ENCODE data around the gene SAPCD1.

Gene SAPCD1

DNA sequence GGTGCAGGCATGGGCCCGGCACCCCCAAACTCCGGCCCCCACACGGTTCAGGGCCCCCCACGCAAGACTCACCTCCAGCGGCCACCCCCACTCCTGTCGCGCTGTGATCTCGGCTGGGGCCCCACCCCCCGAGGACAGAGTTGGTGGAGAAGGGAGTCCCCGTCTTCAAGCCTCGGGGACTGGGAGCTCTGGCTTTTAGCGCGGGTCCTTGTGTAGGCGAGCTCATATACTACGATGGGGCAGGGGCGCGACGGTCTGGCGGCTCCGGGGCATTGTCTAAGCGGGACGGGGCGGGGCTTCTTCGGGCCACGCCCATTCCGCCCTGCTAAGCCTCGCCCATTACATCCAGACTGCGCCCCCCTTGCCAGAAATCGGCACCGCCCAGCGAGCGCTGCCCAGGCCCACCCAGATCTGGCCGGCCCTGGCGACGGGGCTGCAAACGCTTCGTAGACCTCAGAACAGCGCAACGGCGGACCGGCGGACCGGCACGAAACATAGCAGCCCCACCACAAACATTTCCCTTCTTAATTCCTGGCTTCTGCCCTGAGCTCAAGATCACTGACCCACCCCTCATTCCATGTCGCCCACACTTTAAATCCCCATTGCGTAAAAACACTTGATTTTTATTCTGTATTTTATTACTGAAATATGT, 32.4 kb upstream of the SAPCD1 start:
- peak in 1 of 2 experiments; percentile 49 for DNase-seq

DNA sequence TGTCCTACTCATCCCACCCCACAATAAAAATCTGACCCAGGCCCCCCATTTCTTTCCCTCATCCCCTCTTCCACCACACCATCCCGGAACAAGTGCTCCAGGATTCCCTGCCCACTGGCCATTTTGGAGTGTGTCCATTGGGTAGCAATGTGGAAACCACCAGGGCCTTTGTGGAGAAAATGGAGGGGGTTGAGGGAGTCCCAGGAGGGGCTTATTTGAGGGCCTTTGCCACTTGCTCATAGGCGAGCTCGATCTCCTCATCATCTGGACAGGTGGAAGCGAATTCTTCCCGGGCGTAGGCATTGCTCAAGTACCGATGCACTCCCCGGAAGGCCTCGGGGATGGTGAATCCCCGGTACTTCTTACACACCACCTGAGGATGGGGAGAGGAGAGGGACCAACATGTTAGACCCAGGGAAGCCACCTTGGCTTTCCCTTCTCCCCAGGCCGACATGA, 31.8 kb upstream of the SAPCD1 start:
- DNase-seq = no peak

DNA sequence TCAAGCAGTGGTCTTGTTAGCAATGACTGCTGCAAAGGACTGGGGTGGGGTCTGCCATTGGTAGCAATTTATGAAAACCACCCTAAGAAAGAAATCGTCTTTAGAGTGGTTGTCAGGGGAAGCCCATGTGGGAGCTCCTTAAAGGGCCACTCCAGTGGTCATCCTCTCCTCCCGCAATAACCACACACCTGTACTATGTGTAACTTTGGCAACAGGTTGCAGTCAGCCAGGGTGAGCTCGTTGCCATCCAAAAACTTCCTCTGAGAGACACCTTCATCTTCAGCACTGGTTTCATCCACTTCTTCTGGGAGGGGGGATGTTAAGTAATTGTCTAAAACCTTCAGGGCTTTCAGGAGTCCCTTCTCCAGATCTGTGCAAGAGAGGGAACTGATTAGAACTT, 30.4 kb upstream of the SAPCD1 start:
- DNase-seq = no peak

DNA sequence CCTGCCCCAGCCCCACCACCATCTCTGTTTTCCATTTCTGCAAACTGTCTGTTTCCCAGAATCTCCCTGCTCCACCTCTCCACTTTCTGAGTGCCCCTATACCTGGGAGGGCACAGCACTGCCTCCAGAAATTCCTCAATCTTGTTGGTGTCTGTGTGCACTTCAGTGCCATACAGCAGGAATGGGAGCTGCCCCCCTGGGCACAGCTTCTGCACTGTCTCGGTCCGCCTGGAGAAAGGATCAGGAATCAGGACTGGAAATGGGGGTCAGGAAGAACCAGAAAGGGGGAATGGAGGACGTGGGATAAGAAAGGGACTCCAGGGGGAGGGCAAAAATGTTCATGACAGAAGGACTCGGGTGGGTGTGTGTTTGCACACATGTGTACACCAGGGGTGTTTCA, 28.7 kb upstream of the SAPCD1 start:
- DNase-seq = no peak

DNA sequence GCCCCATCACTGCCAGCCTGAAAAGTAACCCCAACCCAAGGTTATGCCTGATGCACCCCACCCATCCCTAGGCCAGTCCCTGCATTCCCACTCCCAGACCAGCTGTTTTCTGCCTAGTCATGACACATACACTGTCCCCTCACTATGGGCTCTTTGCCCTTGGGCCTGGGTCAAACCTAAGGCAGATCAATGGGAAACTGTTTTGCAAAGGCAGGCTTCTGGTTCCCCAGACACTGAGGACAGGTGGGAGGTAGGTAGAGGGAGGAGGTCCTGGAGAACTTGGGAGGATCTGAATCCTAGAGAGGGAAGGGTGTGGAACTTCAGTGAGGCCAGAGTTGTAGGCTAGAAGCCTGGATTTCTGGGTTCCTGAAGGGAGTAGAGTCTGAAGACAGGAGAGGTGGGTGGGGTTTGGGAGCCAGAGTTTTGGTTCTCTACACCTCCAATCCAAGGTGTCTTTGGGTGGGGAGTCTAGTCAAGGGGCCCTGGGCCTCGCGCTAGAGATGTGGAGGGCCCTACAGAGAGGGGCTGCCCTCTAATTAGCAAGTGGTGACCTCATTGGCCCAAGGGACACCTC, 28.1 kb upstream of the SAPCD1 start:
- DNase-seq = no peak

DNA sequence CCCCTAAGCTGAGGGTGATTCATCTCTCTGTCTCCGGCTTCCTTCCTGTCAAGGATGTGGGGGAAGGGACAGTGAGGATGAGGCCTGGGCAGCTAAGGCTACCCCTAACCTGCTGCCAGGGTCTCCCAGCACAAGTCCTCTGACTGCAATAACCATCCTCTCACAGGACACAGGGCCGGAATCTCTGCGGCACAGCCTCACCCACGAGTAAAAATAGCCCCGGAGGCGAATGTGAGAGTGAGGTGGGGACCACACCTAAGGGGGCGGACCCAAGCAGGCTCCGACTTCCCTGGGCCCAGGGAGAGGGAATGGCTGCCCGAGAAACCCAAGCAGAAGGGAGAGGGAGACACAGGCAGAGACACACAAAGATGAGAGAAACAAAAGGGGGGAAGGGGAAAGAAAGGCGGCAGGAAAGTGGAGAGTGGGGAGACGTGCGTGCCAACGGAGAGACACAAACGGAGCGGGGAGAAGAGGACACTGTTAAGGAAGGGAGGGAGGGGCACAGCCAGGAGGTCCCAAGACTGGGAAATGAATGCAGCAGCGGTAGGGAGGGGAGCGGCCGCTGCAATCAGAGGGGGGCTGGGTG, 27.5 kb upstream of the SAPCD1 start:
- no peak for DNase-seq

DNA sequence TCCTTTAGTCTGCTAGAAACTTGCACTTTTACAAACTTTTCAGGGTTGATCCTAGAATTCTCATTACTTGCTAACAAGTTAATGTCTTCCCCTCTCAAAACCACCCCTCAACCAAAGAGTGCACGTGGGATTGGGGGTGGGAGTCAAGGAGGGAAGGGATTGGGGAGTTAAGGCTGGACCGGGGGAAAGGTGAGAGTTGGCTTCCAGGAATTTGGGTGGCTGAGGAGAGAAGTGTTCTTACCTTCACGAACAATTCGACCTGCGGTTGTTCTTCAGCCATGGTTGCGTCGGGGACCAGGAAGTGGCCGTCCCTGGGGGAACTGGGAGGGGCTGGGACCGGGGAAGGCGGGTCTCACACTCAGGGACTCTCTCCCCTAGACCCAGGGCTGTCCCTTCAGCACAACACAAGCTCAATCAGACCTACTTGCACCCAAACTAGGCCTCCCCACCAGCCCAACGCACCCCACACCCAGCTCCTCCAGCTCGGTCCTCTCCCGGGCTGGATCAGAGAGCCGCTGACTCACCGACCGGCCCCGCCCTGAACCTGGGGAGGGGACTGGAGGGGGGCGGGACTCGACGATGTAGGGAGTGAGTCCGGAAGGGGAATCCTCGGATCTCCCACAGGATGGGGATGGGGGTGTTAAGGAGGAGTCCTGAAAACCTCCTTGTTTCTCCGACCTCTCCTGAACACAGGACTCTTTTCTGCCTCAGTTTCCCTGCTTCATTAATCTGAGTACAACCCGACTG, 26.3 kb upstream of the SAPCD1 start, which contains the start of gene CLIC1:
CLIC1 (minus strand) TSS at position 510 of the 747 bp plus-strand sequence; CDS start at position 280, 230 bp downstream.
- DNase-seq = no peak

DNA sequence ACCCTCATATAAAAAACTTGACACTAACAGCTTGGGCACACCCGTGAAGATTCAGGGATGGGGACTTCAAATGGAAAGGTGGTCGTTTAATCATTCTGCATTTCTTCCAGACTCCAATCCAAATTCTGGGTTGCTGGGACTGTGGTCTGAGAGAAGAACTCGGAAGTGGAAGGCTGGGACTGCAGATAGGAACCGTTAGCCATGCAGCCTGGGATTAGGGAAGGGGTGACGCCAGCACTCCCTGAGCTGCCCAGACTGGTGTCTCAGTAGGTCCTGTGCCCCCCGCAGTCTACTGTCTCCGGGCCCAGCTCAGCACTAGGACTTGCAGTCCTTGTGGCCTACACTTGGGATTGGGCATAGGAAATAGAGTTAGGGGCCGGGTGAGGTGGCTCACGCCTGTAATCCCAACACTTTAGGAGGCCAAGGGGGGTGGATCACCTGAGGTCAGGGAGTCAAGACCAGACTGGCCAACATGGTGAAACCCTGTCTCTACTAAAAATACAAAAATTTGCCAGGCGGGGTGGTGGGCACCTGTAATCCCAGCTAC, 25.6 kb upstream of the SAPCD1 start:
- DNase-seq = no peak

DNA sequence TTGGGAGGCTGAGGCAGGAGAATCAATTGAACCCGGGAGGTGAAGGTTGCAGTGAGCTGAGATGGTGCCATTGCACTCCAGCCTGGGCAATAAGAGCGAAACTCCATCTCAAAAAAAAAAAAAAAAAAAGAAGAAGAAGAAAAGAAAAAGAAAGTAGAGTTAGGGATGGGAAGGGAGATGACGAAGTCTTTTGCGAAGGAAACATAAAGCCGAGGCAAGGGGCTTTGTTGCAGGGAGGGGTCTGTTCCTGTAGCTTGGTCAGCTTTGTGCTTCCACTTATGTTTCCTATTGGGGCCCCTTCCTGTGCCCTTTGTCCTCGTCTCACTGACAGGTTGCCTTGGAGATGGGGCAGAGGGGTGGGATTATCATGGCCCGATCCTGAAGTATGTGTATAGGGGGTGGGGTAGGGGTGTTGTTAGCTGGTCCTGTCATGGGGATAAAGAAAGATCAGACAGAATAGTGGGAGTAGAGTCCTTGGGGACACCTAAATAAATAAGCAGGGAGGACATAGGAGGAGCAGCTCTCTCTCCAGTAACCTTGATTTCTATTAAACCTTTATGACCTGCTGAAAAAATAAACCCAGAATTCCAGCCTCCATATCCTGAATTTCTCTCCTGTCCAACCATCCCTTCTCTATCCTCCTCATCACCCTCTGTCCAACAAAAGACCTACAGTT, 25.0 kb upstream of the SAPCD1 start:
- no peak for DNase-seq

DNA sequence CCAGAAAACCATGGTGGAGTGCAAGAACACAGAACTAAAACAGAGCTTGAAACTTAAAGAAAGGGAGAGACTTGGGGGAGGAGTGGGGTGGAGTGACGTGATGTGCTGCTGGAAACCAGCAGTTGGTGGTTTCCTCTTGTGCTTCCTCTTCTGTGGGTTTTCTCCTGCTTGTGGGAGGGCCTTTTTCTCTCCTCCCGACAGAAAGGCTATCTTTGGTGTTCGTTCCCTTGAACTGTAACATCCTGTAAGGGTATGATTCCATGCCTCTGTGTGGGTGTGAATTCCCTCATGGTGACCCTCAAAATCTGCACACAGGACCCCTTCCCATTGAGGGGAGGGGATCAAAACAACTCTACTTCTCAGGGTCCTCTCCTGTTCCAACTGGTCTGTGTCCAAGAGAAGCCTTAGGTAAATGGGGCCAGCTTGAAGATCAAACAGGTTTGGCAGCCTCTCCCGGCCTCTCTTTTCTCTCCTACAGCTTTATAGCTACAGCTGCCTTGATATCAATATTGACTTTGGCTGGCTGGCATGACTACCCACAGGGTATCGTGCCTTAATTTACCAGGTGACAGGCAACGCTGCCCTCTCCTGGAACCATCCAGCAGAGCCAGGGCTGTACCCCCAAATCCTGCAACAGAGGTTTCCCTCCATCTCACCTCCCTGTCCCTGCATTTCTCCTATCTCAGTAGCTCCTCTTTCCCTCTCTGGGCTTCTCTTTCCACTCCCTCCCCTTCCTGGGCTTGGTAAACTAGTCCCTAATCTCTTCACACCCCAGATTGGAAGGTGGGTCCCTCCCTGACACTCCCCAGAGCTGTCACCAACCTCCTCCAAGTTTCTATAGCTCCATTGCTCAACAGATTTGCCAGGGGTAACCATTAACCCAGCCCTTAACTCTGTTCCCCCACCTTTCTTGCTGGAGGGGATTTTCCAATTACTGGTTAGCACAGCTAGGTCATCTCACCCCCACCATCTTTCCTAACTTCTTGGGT, 24.2 kb upstream of the SAPCD1 start:
- no peak for DNase-seq

DNA sequence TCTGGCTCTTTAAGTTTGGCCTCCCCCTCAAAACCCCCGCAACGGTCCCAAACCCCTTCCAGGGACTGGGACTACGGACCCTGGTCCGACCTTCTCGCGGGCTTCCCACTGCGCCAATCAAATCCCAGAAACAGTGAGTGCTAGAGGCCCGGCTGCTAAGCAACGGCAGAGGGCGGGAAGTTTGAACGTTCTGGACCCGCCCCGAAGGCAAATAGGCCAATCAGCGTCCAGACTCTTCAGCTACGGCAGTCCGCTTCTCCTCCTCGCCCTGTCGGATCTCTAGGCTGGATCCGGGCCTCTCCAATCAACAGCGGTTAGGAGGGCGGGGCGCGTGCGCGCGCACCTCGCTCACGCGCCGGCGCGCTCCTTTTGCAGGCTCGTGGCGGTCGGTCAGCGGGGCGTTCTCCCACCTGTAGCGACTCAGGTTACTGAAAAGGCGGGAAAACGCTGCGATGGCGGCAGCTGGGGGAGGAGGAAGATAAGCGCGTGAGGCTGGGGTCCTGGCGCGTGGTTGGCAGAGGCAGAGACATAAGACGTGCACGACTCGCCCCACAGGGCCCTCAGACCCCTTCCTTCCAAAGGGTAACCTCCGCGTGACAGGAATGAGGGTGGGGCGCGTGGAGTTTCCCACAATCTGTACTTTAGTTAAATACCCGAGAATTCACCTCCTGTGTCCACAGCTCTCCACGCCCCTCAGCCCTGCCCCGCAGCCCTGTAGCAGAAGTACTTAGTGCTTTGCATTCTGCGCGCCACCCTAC, 22.6 kb upstream of the SAPCD1 start, which contains the start of gene MSH5:
MSH5 (plus strand) TSS at position 367 of the 758 bp plus-strand sequence. CDS start 462 bp downstream, outside the sequence.
- DNase-seq = peak; percentile 89 to 95

DNA sequence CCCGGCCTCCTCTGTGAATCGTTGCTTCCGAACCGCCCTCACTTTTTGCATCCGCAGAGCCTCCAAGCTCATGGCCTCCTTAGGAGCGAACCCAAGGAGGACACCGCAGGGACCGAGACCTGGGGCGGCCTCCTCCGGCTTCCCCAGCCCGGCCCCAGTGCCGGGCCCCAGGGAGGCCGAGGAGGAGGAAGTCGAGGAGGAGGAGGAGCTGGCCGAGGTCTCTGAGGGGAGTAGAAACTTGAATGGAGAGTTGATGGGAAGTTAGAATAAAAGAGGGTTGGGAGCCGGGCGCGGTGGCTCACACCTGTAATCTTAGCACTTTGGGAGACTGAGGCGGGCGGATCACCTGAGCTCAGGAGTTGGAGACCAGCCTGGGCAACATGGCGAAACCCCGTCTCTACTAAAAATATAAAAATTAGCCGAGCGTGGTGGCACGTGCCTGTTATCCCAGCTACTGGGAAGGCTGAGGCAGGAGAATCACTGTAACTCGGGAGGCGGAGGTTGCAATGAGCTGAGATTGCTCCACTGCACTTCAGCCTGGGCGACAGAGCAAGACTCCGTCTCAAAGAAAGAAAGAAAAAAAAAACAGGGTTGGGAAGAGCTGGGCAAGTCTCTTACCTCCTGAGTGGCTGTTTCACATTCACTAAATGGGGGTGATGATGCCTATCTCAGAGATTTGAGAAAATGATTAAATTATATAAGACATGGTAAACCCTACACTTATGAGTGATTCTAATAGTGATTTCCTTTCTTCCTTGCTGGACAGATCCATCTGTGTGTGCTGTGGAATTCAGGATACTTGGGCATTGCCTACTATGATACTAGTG, 21.8 kb upstream of the SAPCD1 start:
- no peak for DNase-seq

DNA sequence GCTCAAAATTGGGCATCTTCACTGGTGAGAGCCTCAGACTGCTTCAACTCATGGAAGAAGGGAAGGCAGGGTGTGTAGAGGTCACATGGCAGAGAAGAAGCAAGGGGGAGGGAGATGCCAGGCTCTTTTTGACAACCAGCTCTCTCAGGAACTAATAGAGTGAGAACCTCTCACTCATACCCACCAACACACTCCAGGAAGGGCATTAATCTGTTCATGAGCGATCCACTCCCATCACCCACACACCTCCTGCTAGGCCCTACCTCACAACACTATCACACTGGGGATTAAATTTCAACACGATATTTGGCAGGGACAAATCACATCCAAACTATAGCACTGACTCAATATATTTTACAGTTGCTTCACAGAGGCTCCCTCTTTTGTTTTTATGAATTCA, 20.6 kb upstream of the SAPCD1 start:
- no peak for DNase-seq

DNA sequence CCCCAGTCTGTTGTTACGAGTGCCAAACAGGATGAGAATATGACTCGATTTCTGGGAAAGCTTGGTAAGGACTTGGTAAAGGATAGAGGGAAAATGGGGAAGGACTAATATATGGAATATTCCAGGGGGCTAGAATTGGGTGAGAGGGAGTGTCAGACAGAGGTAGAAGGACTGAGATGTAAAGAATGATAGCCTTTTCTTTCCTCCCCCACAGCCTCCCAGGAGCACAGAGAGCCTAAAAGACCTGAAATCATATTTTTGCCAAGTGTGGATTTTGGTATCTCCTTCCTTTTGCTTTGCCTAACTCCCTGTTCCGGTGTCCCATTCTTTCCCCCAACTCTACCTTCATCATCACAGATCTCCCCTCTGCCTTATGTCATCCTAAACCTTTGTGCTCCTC, 19.6 kb upstream of the SAPCD1 start:
- no peak for DNase-seq

DNA sequence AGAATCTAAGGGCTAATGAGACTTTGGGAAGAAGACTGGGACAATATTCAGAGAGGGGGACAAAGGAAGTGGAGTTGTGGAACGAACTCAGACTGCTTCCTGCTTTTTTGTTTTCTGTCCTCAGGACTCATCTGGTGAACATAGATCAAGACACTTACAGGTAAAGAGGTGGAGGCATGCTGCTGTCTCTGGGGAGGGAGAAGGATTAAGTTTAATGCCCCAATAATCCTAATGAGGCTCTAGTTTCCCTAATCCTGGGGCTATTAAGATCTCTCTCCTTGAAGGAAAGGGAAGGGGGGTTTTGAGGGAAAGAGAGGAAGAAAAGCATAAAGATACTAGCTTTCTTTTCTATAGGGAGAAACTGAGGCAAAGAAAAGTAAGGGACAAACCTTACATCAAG, 18.0 kb upstream of the SAPCD1 start:
- DNase-seq = peak in 1 of 2 experiments; percentile 57

DNA sequence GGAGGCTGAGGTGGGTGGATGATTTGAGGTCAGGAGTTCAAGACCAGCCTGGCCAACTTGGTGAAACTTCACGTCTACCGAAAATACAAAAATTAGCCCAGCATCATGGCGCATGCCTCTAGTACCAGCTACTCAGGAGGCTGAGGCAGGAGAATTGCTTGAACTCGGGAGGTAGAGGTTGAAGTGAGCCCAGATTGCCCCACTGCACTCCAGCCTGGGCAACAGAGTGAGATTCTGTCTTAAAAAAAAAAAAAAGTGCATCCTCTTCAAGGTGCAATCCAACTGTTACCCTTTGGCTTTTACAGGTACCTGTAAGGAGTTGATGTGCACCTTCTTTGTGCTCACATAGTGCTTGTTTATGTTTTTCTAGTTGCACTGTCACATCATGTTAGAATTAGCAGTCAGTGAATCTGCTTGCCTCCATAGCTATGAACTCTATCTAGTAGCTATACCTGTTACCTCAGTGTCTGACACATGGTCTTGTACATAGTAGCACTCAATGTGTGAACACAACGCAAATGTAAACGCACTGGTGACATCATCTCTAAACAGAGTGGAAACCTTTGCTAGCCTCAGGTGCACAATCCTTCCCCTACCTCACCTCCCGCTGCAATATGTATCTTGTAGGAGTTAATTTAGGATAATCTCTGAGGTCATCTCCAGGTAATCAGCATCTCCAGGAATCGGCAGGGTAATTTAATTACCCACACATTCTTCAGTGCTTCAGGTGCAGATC, 13.0 kb upstream of the SAPCD1 start:
- no peak for DNase-seq

DNA sequence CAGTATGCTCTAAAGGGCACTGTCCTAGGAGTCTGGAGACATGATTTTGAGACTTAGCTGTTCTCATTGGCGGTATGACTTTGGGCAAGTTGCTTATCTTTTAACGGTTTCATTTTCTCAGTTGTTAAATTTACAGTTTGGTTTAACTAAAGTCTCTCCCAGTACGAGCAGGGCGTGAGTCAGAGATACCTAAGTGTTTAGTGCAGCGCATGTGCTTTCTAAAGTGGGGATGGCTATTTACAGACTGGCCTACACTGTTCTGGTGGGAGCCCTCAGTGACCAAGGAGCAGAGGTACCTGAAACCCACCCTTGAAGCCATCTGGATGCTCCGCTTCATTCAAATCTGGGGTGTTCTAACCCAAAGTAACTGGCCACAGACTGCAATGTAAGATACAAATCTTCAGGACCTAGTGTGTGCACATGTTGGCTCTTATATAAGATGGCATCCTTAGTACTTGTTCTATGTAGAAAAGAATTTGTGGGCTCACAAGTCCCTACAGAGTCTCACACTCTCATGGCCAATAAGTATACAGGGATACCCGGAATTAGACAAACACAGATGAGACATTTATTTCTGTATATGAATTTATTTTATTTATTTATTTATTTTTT, 11.9 kb upstream of the SAPCD1 start:
- no peak for DNase-seq

DNA sequence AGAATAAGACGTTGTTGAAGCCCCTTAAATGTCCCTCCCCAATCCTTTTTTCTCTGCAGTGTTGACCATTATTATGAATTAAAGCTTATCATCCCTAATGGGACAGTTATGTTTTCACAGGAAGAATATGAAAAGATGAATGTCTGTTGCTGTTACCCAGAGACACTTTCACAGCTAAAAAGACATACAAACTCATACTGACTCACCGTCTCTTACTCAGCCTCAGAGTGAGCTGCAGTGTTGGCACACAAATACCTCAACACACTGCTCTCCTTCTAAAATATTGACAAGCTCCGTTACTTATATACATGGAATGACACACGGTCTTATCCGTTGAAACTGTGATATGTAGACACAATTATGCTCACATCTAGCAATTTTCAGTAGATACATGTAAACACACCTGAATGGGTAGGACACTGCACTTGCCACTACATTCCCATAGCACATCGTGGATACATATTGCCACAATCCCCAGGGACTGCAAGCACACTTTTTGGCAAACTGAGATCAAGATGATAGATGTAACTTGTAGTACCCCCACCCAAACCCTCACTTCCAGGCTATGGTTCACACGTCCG, 9.6 kb upstream of the SAPCD1 start:
- no peak for DNase-seq
